ENCODE data around the gene VPS11.
"Not testable (repeated sequence)": the region's sequence is repeated elsewhere in the genome, so short reads cannot be mapped to it uniquely, and the experiment has no call there.

Gene VPS11

GRCh38 chr11:119103161-119103664 is 35.6 kb downstream of the VPS11 start:
- not testable (repeated sequence) for H2BK120ac ChIP-seq (ENCODE audit: low read depth, low read length); H3K4me2 ChIP-seq (ENCODE audit: insufficient read depth, low read length, poor library complexity, severe bottlenecking); H3K79me1 ChIP-seq (ENCODE audit: low read depth, low read length); H3K36me3 ChIP-seq (replicated peaks in 1 of 2; ENCODE audit: control insufficient read depth in 2 of 2, insufficient read depth in 2 of 2, low read length in 2 of 2); H3K4me3 ChIP-seq (ENCODE audit: low read length in 2 of 2); H2BK15ac ChIP-seq (ENCODE audit: low read length); H3K9ac ChIP-seq (ENCODE audit: low read depth, low read length, poor library complexity); H3K4ac ChIP-seq (ENCODE audit: low read length); DNase-seq (ENCODE audit: low spot score); H4K8ac ChIP-seq (ENCODE audit: low read depth, low read length); H2BK5ac ChIP-seq (ENCODE audit: low read length); H3K9me3 ChIP-seq (replicated peaks in 1 of 2; ENCODE audit: control insufficient read depth in 2 of 2, insufficient read depth in 1 of 2, low read depth in 1 of 2, low read length in 2 of 2); H2AK5ac ChIP-seq (ENCODE audit: low read depth, low read length); H2AFZ ChIP-seq (ENCODE audit: low read length); H3K27me3 ChIP-seq (ENCODE audit: control insufficient read depth in 3 of 3, insufficient read depth in 3 of 3, low read depth in 1 of 3, low read length in 3 of 3); H3K23ac ChIP-seq (ENCODE audit: low read depth, low read length, poor library complexity); H2BK12ac ChIP-seq (ENCODE audit: low read length); H3K14ac ChIP-seq (ENCODE audit: low read length); H4K91ac ChIP-seq (ENCODE audit: low read depth, low read length, poor library complexity); H3K18ac ChIP-seq (ENCODE audit: low read length)
- peaks cover 14 to 24% of the 10 kb centered on the region in 2 donors for H3K4me1 ChIP-seq (ENCODE audit: control insufficient read depth in 2 of 2, insufficient read depth in 1 of 2, low read depth in 1 of 2, low read length in 2 of 2)
- no CpG with 5 or more reads among the region's 18 CpGs for WGBS, 2 donors (ENCODE audit: extremely low coverage in 2 of 2, insufficient read length in 2 of 2, insufficient replicate concordance in 1 of 2)
- peak overlapping the region; percentile 31 for H3K27ac ChIP-seq (replicated peaks; ENCODE audit: low read length)

- Histone ChIP-seq H3K18ac (ENCODE audit: low read length) (no peak overlapping the region), H3K14ac (ENCODE audit: low read length) (no peak overlapping the region), H3K4me2 (ENCODE audit: insufficient read depth, low read length, poor library complexity, severe bottlenecking) (no peak overlapping the region), H4K8ac (ENCODE audit: low read depth, low read length) (no peak overlapping the region), H3K9ac (ENCODE audit: low read depth, low read length, poor library complexity) (no peak overlapping the region), H3K4ac (ENCODE audit: low read length) (no peak overlapping the region), H3K79me1 (ENCODE audit: low read depth, low read length) (peaks cover 6% of the 10 kb centered on the region), H3K36me3 (replicated peaks in 1 of 2; ENCODE audit: control insufficient read depth in 2 of 2, insufficient read depth in 2 of 2, low read length in 2 of 2) (peaks cover 0 to 2% of the 10 kb centered on the region in 2 donors), H2BK5ac (ENCODE audit: low read length) (no peak overlapping the region), H2BK12ac (ENCODE audit: low read length) (no peak overlapping the region), H3K27ac (replicated peaks; ENCODE audit: low read length) (no peak overlapping the region), H3K27me3 (ENCODE audit: control insufficient read depth in 3 of 3, insufficient read depth in 3 of 3, low read depth in 1 of 3, low read length in 3 of 3) (peaks cover 0 to 5% (median 0%) of the 10 kb centered on the region in 3 experiments), H2AK5ac (ENCODE audit: low read depth, low read length) (no peak overlapping the region), H2BK120ac (ENCODE audit: low read depth, low read length) (no peak overlapping the region), H3K4me3 (ENCODE audit: low read length in 2 of 2) (no peak overlapping the region), H2BK15ac (ENCODE audit: low read length) (no peak overlapping the region), H3K23ac (ENCODE audit: low read depth, low read length, poor library complexity) (no peak overlapping the region), H3K9me3 (replicated peaks in 1 of 2; ENCODE audit: control insufficient read depth in 2 of 2, insufficient read depth in 1 of 2, low read depth in 1 of 2, low read length in 2 of 2) (no peaks in the 10 kb centered on the region), H3K4me1 (ENCODE audit: control insufficient read depth in 2 of 2, insufficient read depth in 1 of 2, low read depth in 1 of 2, low read length in 2 of 2) (peaks cover 18 to 28% of the 10 kb centered on the region in 2 donors), H4K91ac (ENCODE audit: low read depth, low read length, poor library complexity) (no peak overlapping the region), H2AFZ (ENCODE audit: low read length) (no peak overlapping the region)
- no peak for DNase-seq (ENCODE audit: low spot score)
- no CpG with 5 or more reads among the region's 4 CpGs for WGBS, 2 donors (ENCODE audit: extremely low coverage in 2 of 2, insufficient read length in 2 of 2, insufficient replicate concordance in 1 of 2)
Measured at GRCh38 chr11:119103793-119104192, 36.2 kb downstream of the VPS11 start.

DNA sequence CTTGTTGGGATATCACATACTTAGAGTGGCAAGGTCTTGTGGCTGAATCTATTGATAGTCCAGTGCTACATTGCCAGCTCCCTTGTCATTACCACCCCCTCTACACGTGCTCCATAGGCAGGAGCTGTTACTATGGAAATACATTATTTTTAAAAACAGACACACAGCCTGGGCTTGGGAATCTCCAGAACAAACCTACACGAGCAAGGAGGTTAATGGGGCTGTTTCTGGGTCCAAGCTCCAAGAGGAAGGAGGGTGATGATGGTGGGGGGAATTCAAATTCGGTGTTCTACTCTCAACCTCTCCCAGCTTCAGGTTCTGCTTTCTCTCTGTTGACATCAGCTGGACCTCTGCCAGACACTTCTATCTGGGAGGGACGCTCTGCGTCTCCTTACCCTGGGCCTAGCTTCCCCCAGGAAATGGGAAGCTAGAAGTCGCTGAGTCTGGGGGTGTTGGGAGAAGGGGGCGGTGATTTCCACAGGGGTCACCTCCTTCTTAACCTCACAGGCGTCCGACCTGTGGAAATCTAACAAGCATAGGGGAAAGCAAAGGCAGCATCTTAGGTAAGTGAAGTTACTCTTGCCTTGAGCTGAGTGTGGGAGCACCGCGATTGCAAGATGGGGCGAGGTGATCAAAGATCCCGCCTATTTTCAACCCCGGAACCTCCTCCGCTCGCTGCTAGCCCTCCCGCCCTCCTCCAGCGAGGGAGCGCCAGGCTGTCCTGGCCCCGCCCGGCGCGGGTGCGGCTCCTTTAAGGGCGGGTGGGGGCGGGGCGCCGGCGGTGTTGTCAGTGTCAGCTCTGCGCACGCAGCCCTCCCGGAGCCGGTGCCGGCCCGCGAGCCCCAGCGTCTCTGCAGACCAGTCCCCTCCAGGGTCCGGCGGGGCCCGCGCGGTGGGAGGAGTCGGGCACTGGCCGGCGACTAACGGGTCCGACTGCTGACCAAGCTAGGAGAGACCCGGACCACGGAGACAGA is 39.2 kb downstream of the VPS11 start, which contains the start of gene C2CD2L:
Gene C2CD2L, plus strand, starts transcription at position 781 of the 974 bp plus-strand sequence. CDS start 398 bp downstream, outside the sequence.
- peak; percentile 82 for DNase-seq (ENCODE audit: low spot score)
- H3K9ac ChIP-seq (ENCODE audit: low read depth, low read length, poor library complexity) = peak within 1 kb of the TSS; percentile 83
- no peak within 1 kb of the TSS for H2BK120ac ChIP-seq (ENCODE audit: low read depth, low read length)
- peaks cover 0 to 5% (median 0%) of the 10 kb centered on the region in 3 experiments for H3K27me3 ChIP-seq (ENCODE audit: control insufficient read depth in 3 of 3, insufficient read depth in 3 of 3, low read depth in 1 of 3, low read length in 3 of 3)
- no peaks in the 10 kb centered on the region for H3K9me3 ChIP-seq (replicated peaks in 1 of 2; ENCODE audit: control insufficient read depth in 2 of 2, insufficient read depth in 1 of 2, low read depth in 1 of 2, low read length in 2 of 2)
- H3K4me2 ChIP-seq (ENCODE audit: insufficient read depth, low read length, poor library complexity, severe bottlenecking) = peak within 1 kb of the TSS; percentile 87
- H3K27ac ChIP-seq (replicated peaks; ENCODE audit: low read length) = no peak within 1 kb of the TSS
- no peak within 1 kb of the TSS for H2AK5ac ChIP-seq (ENCODE audit: low read depth, low read length)
- H2AFZ ChIP-seq (ENCODE audit: low read length) = peak within 1 kb of the TSS; percentile 79
- peak within 1 kb of the TSS; percentile 88 for H3K18ac ChIP-seq (ENCODE audit: low read length)
- H3K23ac ChIP-seq (ENCODE audit: low read depth, low read length, poor library complexity) = peak within 1 kb of the TSS; percentile 8
- H4K8ac ChIP-seq (ENCODE audit: low read depth, low read length) = no peak within 1 kb of the TSS
- no peak within 1 kb of the TSS for H4K91ac ChIP-seq (ENCODE audit: low read depth, low read length, poor library complexity)
- H3K36me3 ChIP-seq (replicated peaks in 1 of 2; ENCODE audit: control insufficient read depth in 2 of 2, insufficient read depth in 2 of 2, low read length in 2 of 2) = peaks cover 1 to 15% of the 10 kb centered on the region in 2 donors
- H3K4ac ChIP-seq (ENCODE audit: low read length) = no peak within 1 kb of the TSS
- H3K14ac ChIP-seq (ENCODE audit: low read length) = no peak within 1 kb of the TSS
- peak within 1 kb of the TSS; percentile 59 to 89 for H3K4me3 ChIP-seq (ENCODE audit: low read length in 2 of 2)
- H3K79me1 ChIP-seq (ENCODE audit: low read depth, low read length) = no peaks in the 10 kb centered on the region
- H2BK12ac ChIP-seq (ENCODE audit: low read length) = no peak within 1 kb of the TSS
- H3K4me1 ChIP-seq (ENCODE audit: control insufficient read depth in 2 of 2, insufficient read depth in 1 of 2, low read depth in 1 of 2, low read length in 2 of 2) = peaks cover 12 to 21% of the 10 kb centered on the region in 2 donors
- H2BK5ac ChIP-seq (ENCODE audit: low read length) = no peak within 1 kb of the TSS
- H2BK15ac ChIP-seq (ENCODE audit: low read length) = no peak within 1 kb of the TSS
- no CpG with 5 or more reads among the region's 49 CpGs for WGBS, 2 donors (ENCODE audit: extremely low coverage in 2 of 2, insufficient read length in 2 of 2, insufficient replicate concordance in 1 of 2)
